HepG2 (cell line): Measurements from ENCODE around the gene MSRB3. TPM values are rescaled to one million over a fixed set of nuclear protein-coding genes. Genes with fewer than 3 reads are reported as not detected.

Source experiments
- CCAR2 ChIP-seq: fragments of 200-400 bp; formaldehyde crosslinking; optimal IDR thresholded peaks from 2 replicates; pipeline ENCODE3; 2018; ENCODE audit warnings: low read depth, mild to moderate bottlenecking, low read length, moderate library complexity
- CEBPZ ChIP-seq: IDR thresholded peaks from 2 replicates; pipeline ENCODE4 v1.6.1; 2012; ENCODE audit warnings: low read length, improper control_type of control experiment
- EZH2 ChIP-seq: conservative IDR thresholded peaks from 2 replicates; pipeline ENCODE4 v1.6.1; 2012; ENCODE audit warnings: mild to moderate bottlenecking, low read depth, low read length, moderate library complexity
- IRF1 ChIP-seq: sonication (generic); formaldehyde crosslinking; IDR thresholded peaks from 2 replicates; pipeline ENCODE4 v1.4.0; 2020; ENCODE audit warnings: low read depth, mild to moderate bottlenecking, missing genetic modification reagents
- MAZ ChIP-seq, 2 experiments: sonication (generic) in 1 of 2; formaldehyde crosslinking in 1 of 2; IDR thresholded peaks; 2 replicates each; pipeline versions ENCODE4 v1.5.0 to v1.6.1; 2012 to 2020; ENCODE audit warnings: low read depth in 2 of 2, mild to moderate bottlenecking in 2 of 2, borderline replicate concordance in 1 of 2, improper control_type of control experiment in 1 of 2, low read length in 1 of 2, missing genetic modification reagents in 1 of 2, moderate library complexity in 1 of 2
- MZF1 ChIP-seq: sonication (generic); formaldehyde crosslinking; IDR thresholded peaks from 2 replicates; pipeline ENCODE4 v1.8.1; 2023; ENCODE audit warnings: mild to moderate bottlenecking, missing genetic modification reagents, borderline replicate concordance
- NCOR1 ChIP-seq: fragments of 200-600 bp; sonication (generic); IDR thresholded peaks from 2 replicates; pipeline ENCODE4 v1.7.0; 2017; ENCODE audit warnings: antibody characterized with exemption, low read length, borderline replicate concordance
- RAD21 ChIP-seq: fragments of 450-650 bp; formaldehyde crosslinking; IDR thresholded peaks from 2 replicates; pipeline ENCODE4 v1.5.0; 2020; ENCODE audit warnings: mild to moderate bottlenecking
- RBAK ChIP-seq: sonication (generic); formaldehyde crosslinking; IDR thresholded peaks from 2 replicates; pipeline ENCODE4 v1.5.1; 2020; ENCODE audit warnings: mild to moderate bottlenecking, missing genetic modification reagents
- REST ChIP-seq, 2 experiments: IDR thresholded peaks; 2 replicates each; pipeline ENCODE4 v1.6.1; 2011 to 2012; ENCODE audit warnings: low read length in 2 of 2, borderline replicate concordance in 1 of 2, low read depth in 1 of 2, mild to moderate bottlenecking in 1 of 2, moderate library complexity in 1 of 2
- TBX2 ChIP-seq: sonication (generic); formaldehyde crosslinking; IDR thresholded peaks from 2 replicates; pipeline ENCODE4 v1.5.0; 2020; ENCODE audit warnings: missing genetic modification reagents, mild to moderate bottlenecking, borderline replicate concordance
- TFE3 ChIP-seq: IDR thresholded peaks from 2 replicates; pipeline ENCODE4 v1.6.1; 2016
- ZBTB7B ChIP-seq: sonication (generic); formaldehyde crosslinking; IDR thresholded peaks from 2 replicates; pipeline ENCODE4 v1.4.0; 2020; ENCODE audit warnings: missing genetic modification reagents
- ZBTB8A ChIP-seq: sonication (generic); formaldehyde crosslinking; IDR thresholded peaks from 2 replicates; pipeline ENCODE4 v1.4.0; 2020; ENCODE audit warnings: mild to moderate bottlenecking, low read depth, missing genetic modification reagents, borderline replicate concordance
- ZFP91 ChIP-seq: sonication (generic); formaldehyde crosslinking; IDR thresholded peaks from 2 replicates; pipeline ENCODE4 v1.9.0; 2022; ENCODE audit warnings: missing genetic modification reagents, mild to moderate bottlenecking, borderline replicate concordance
- ZNF567 ChIP-seq: sonication (generic); formaldehyde crosslinking; IDR thresholded peaks from 2 replicates; pipeline ENCODE4 v1.8.1; 2023; ENCODE audit warnings: mild to moderate bottlenecking, missing genetic modification reagents, borderline replicate concordance
- polyA plus RNA-seq, 8 experiments: library from polyadenylated mRNA; depleted of rRNA in 3 of 8; stranded (reverse) in 7 of 8; unstranded in 1 of 8; fragments of >200 nt; fragmentation: Illumina TruSeq in 4 of 8; extraction: Trizol in 4 of 8; gene quantifications; 2 replicates each; pipeline versions ENCODE4 v1.2.1 to v1.2.3, GENCODE V29; 2011 to 2016; ENCODE audit warnings: low read depth in 4 of 8, missing spikeins in 1 of 8, mixed read lengths in 1 of 8; ENCODE audit not compliant: insufficient read depth in 1 of 8
- total RNA-seq, 5 experiments: library from RNA; depleted of rRNA; stranded (reverse); fragments of >200 nt; fragmentation: Illumina TruSeq; extraction: Trizol; gene quantifications; 2 replicates each; pipeline ENCODE4 v1.2.3, GENCODE V29; 2016; ENCODE audit warnings: low read depth in 1 of 5

MSRB3 gene
- total and polyA plus RNA-seq, 2 of the 13 experiments (the other 11 are each of a cell fraction or from before 2014, with no cell fraction given): 1.5 to 1.9 TPM

GRCh38 chr12:65327207-65328076 is 49.0 kb downstream of the MSRB3 start (continued):
- TF ChIP-seq CEBPZ: no peak
- TF ChIP-seq ZNF567 (CRISPR knock-in tag): no peak
- no peak for TF ChIP-seq IRF1
- no peak for TF ChIP-seq ZBTB7B (CRISPR knock-in tag)
- TF ChIP-seq MZF1 (CRISPR knock-in tag): no peak
- TF ChIP-seq ZFP91 (CRISPR knock-in tag): no peak
- TF ChIP-seq EZH2: no peak
- no peak for TF ChIP-seq ZBTB8A (CRISPR knock-in tag)
- no peak for TF ChIP-seq CCAR2
- peak; percentile 53; the same call in 1 of the 2 replicates for TF ChIP-seq TBX2 (CRISPR knock-in tag)
- no peak for TF ChIP-seq RBAK (CRISPR knock-in tag)
- TF ChIP-seq MAZ (IDR thresholded peaks at IDR 0.05; ENCODE audit: borderline replicate concordance, low read depth, low read length): no peak
- no peak for TF ChIP-seq MAZ (CRISPR knock-in tag; IDR thresholded peaks at IDR 0.05; ENCODE audit: low read depth)
- TF ChIP-seq REST (IDR thresholded peaks at IDR 0.05; ENCODE audit: borderline replicate concordance in 1 of 2, low read depth in 1 of 2, low read length in 2 of 2): no peak
- TF ChIP-seq TFE3: peak; percentile 70
- peak; percentile 63; the same call in 1 of the 2 replicates for TF ChIP-seq NCOR1
- no peak for TF ChIP-seq RAD21 (CRISPR knock-in tag)
